NAMALWA (cell line): ENCODE data around the gene SMURF1.
"Not testable (repeated sequence)": the region's sequence is repeated elsewhere in the genome, so short reads cannot be mapped to it uniquely, and the experiment has no call there.

ENCODE experiments used
- DNase-seq: peaks from one replicate; pipeline ENCODE4 v3.0.0-alpha.2; 2015; ENCODE audit warnings: low spot score

The SMURF1 gene

GRCh38 chr7:99143853-99144672, at the start of gene SMURF1:
Gene SMURF1 (minus strand): TSS chr7:99144108. CDS start chr7:99143780, 328 bp downstream.
- DNase-seq = peak; percentile 76

DNA sequence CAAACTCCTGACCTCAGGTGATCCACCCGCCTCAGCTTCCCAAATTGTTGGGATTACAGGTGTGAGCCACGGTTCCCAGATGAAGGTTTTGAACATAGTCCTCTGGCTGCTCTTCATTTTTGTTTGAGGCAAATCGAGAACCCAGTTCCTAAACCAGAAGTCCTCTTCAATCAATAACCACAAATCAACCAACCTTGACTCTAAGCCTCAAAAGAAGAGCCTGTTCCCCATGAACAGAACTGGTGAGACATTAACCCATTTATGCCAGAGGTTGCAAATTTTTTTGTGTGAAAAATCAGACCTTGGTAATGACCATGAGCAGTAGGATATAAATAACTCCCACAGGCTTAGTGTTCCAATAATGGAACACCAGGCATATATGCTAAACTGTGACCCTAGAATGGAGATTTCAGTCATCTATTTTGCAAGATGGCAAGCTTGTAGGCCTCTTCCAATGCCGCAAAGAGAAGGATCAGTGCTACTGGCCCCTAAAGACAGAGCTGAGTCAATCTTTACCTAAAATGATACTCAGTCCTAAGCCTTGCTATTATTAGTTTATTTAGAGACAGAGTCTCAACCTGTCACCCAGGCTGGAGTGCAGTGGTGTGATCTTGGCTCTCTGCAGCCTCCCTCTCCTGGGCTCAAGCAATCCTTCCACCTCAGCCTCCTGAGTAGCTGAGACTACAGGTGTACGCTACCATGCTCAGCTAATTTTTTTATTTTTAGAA, 48.1 kb upstream of the SMURF1 start:
- no peak for DNase-seq

DNA sequence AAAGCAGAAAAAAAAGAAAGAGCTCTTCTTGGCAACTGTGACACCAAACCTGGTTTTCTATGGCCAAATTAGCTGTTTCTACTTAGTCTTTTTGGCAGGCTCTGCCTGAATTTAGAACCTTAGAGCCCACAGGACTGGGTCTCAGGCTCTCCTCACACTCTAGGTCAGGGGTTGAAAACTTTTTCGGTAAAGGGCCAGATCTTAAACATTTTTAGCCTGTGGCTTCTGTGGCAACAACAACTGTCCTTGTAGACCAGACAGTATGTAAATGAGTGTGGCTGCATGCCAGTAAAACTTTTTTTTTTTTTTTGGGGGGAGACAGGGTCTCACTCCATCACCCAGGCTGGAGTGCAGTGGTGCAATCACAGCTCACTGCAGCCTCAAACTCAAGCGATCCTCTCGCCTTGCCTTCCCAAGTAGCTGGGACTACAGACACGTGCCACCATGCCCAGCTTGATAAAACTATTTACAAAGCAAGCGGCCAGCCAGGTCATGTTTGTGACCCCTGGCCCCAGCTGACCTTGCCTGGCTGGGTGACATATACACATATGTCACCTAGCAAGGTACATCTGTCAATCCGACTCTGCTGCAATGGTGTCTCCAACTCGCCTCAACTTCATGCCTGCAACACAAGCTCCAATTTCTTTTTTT, 46.6 kb upstream of the SMURF1 start:
- DNase-seq = peak; percentile 30

- DNase-seq = no peak
Measured at GRCh38 chr7:99189222-99189621, 45.3 kb upstream of the SMURF1 start.

- no peak for DNase-seq
Measured at GRCh38 chr7:99188221-99188620, 44.3 kb upstream of the SMURF1 start.

GRCh38 chr7:99184532-99185218, 40.8 kb upstream of the SMURF1 start:
- DNase-seq = no peak

DNA sequence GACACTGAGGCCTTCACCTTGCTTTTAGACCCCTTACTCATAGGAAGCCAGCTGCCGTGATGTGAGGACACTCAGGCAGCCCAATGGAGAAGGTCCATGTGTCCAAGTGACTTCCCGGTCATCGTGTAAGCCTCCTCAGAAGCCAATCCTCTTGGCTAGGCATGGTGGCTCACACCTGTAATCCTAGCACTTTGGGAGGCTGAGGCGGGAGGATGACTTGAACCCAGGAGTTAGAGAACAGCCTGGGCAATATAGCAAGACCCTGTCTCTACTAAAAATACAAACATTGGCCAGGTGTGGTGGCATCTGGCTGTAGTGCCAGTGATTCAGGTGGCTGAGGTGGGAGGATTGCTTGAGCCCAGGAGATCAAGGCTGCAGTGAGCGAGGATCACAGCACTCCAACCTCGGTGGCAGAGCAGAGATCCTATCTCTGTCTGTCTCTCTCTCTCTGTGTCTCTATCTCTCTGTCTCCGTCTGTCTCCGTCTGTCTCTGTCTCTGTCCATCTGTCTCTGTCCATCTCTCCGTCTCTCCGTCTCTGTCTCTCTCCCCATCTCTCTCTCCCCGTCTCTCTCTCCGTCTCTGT, 36.3 kb upstream of the SMURF1 start:
- DNase-seq = no peak

GRCh38 chr7:99177165-99177564, 33.3 kb upstream of the SMURF1 start:
- DNase-seq = no peak

- no peak for DNase-seq
Measured at GRCh38 chr7:99173787-99174186, 29.9 kb upstream of the SMURF1 start.

DNA sequence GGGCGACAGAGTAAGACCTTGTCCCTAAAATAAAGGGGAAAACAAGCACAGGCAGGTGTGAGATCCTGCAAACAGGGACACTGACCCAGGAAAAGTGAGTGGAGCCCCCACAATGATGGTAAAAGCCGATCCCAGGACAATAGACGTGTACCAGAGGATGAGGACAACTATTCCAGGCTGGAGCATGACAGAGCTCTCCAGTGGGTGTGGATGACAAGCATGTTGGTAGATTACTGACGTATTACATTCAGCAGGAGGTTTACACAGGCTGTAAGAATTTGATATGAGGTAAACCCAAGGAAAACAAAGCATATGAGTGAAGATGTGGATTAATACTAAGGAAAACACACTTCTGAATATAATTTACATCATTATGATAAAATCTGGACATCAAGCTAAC, 27.8 kb upstream of the SMURF1 start:
- DNase-seq = no peak

- DNase-seq = no peak
Measured at GRCh38 chr7:99170730-99171074, 26.8 kb upstream of the SMURF1 start.

DNA sequence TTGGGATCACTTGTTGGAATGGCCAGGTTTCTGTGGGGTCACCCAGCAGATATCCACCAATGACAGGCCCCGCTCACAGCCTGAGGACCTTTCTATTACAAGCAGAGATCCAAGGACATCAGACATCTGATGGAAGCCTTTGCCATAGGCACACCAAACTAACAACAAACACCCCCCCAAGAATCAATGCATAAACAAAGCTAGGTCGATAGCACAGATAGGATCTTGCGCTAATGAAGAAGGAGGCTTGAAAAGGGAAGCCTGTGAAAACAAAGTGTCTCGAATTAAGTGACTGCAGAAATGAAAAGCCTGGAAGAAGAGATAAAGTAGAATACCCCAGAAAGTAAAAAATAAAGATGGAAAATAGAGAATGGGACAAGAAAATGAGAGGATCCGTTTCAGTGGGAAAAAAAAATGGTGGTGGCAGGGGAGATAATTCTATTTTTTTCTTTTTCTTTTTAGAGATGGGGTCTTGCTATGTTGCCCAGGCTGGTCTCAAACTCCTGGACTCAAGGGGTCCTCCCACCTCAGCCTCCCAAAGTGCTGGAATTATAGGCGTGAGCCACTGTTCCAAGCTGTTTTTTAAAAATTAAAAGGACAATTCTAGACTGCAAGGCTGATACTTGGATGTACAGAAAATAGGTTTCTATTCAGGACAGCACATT, 26.3 kb upstream of the SMURF1 start:
- DNase-seq = no peak

DNA sequence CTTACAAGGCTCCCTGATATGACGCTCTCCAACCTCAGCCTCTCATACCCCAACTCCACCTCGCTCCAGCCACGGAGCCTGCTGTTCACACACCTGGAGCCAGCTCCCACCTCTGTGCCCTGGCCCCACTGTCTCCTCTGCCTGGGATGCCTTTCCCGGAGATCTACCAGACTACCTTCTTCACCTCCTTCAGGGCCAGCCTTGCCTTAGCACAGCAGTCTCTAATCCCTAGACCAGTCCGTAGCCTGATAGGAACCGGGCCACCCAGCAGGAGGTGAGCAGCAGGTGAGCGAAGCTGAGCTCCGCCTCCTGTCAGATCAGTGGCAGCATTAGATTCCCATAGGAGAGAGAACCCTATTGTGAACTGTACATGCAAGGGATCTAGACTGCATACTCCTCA, 23.2 kb upstream of the SMURF1 start:
- no peak for DNase-seq

- DNase-seq = no peak
Measured at GRCh38 chr7:99165816-99166215, 21.9 kb upstream of the SMURF1 start.

GRCh38 chr7:99163669-99164068, 19.8 kb upstream of the SMURF1 start:
- DNase-seq = not testable (repeated sequence)

DNA sequence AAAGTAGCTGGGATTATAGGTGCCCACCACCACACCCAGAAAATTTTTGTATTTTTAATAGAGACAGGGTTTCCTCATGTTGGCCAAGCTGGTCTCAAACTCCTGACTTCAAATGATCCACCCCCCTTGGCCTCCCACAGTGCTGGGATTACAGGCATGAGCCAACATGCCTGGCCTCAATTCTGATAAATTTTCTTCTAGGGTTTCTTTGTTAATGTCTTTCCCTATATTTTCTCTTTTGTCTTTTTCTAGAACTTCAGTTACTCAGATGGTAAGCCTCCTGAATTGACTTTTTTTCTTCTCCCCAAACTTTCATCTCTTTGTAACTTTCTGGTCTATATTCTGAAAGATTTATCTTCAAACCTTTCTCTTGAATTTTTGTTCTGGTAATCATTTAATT, 12.7 kb upstream of the SMURF1 start:
- DNase-seq = no peak

- DNase-seq = no peak
Measured at GRCh38 chr7:99155211-99155610, 11.3 kb upstream of the SMURF1 start.

- no peak for DNase-seq
Measured at GRCh38 chr7:99146979-99147378, 3.1 kb upstream of the SMURF1 start.

GRCh38 chr7:99143521-99143852, 421 bp downstream of the SMURF1 start:
- DNase-seq = no peak

DNA sequence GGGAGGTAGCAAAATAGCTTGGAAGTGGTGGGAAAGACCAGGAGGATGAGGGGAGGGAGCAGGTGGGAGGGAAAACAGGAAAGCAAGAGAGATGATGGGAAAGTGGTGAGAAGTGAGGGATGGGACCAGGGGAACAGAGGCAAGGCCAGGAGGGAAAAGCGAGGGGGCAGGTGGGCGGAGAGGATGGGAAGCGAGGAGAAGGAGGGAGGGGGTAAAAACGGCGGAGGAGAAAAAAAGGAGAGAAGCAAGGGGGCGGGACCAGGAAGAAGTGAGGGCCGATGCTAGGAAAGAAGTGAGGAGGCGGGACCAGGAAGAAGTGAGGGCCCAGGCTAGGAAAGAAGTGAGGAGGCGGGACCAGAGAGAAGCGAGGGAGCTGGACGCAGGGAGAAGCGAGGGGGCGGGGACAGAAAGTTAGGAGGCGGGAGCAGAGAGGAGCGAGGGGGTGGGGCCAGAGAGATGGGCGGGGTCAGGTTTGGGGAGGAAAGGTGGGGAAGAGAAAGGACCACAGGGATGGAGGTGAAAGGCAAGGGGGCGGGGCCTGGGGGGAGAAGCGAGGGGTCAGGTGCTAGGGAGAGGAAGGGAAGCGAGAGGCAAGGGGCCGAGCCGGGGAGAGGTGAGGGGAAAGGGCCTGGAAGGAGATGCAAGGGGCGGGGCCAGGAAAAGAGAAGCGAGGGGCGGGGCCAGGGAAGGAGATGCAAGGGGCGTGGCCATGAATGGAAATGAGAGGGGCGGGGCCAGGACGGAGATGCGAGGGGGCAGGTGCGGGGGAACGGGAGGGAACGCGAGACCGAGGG, 984 bp downstream of the SMURF1 start:
- DNase-seq = peak; percentile 94
